ENCODE measurements around the gene CENPL. TPM values are rescaled to one million over a fixed set of nuclear protein-coding genes. Genes with fewer than 3 reads are reported as not detected.

CENPL gene
- total and polyA plus RNA-seq, 9 of the 15 experiments (the other 6 are each of a cell fraction or from before 2014, with no cell fraction given) = 33.0 to 52.7 (median 39.7) TPM

DNA sequence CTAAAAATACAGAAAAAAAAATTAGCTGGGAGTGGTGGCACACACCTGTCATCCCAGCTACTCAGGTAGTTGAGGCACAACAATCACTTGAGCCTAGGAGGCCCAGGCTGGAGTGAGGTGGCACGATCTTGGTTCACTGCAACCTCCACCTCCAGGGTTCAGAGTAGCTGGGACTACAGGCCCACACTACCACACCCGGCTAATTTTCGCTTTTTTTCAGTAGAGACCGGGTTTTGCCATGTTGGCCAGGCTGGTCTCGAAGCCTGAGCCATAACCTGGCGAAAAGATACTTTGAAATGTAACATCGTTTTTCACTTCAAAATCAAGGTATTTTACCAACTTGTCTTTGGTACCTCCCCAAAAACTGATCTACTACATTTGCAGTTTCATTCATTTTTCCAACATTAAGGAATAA lies 37.1 kb upstream of the CENPL start (continued):
- TF ChIP-seq, protein P1, sequence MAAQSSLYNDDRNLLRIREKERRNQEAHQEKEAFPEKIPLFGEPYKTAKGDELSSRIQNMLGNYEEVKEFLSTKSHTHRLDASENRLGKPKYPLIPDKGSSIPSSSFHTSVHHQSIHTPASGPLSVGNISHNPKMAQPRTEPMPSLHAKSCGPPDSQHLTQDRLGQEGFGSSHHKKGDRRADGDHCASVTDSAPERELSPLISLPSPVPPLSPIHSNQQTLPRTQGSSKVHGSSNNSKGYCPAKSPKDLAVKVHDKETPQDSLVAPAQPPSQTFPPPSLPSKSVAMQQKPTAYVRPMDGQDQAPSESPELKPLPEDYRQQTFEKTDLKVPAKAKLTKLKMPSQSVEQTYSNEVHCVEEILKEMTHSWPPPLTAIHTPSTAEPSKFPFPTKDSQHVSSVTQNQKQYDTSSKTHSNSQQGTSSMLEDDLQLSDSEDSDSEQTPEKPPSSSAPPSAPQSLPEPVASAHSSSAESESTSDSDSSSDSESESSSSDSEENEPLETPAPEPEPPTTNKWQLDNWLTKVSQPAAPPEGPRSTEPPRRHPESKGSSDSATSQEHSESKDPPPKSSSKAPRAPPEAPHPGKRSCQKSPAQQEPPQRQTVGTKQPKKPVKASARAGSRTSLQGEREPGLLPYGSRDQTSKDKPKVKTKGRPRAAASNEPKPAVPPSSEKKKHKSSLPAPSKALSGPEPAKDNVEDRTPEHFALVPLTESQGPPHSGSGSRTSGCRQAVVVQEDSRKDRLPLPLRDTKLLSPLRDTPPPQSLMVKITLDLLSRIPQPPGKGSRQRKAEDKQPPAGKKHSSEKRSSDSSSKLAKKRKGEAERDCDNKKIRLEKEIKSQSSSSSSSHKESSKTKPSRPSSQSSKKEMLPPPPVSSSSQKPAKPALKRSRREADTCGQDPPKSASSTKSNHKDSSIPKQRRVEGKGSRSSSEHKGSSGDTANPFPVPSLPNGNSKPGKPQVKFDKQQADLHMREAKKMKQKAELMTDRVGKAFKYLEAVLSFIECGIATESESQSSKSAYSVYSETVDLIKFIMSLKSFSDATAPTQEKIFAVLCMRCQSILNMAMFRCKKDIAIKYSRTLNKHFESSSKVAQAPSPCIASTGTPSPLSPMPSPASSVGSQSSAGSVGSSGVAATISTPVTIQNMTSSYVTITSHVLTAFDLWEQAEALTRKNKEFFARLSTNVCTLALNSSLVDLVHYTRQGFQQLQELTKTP (IDR thresholded peaks at IDR 0.05; ENCODE audit: low read depth in 1 of 2, partially characterized antibody in 2 of 2) = no peak
- no peak for TF ChIP-seq ILK (tag; IDR thresholded peaks at IDR 0.05; ENCODE audit: borderline replicate concordance, low read depth)
- 0 out of 2 replicates have a peak, but pooled peaks have one; percentile 77 for TF ChIP-seq CAMTA2 (CRISPR knock-in tag; conservative IDR thresholded peaks at IDR 0.05)
- TF ChIP-seq RBBP5 (IDR thresholded peaks at IDR 0.05; ENCODE audit: borderline replicate concordance, insufficient read depth, low read length, poor library complexity, severe bottlenecking) = no peak
- TF ChIP-seq, protein P2, sequence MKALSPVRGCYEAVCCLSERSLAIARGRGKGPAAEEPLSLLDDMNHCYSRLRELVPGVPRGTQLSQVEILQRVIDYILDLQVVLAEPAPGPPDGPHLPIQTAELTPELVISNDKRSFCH (CRISPR knock-in tag; IDR thresholded peaks at IDR 0.05) = no peak
- TF ChIP-seq, protein P2 (tag; IDR thresholded peaks at IDR 0.05) = no peak
- TF ChIP-seq, protein P3, sequence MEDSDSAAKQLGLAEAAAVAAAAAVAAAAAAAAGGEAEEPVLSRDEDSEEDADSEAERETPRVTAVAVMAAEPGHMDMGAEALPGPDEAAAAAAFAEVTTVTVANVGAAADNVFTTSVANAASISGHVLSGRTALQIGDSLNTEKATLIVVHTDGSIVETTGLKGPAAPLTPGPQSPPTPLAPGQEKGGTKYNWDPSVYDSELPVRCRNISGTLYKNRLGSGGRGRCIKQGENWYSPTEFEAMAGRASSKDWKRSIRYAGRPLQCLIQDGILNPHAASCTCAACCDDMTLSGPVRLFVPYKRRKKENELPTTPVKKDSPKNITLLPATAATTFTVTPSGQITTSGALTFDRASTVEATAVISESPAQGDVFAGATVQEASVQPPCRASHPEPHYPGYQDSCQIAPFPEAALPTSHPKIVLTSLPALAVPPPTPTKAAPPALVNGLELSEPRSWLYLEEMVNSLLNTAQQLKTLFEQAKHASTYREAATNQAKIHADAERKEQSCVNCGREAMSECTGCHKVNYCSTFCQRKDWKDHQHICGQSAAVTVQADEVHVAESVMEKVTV (CRISPR knock-in tag; IDR thresholded peaks at IDR 0.05) = 0 out of 2 replicates have a peak, but pooled peaks have one; percentile 5
- TF ChIP-seq NCOR1 (IDR thresholded peaks at IDR 0.05) = peak; percentile 7; the same call in 1 of the 2 replicates
- TF ChIP-seq ZNF551 (CRISPR knock-in tag; IDR thresholded peaks at IDR 0.05) = peak; percentile 13; the same call in 1 of the 2 replicates
- no peak for TF ChIP-seq CEBPB (tag; IDR thresholded peaks at IDR 0.05)
- peak; percentile 26; the same call in 1 of the 2 replicates for TF ChIP-seq ZNF324 (CRISPR knock-in tag; IDR thresholded peaks at IDR 0.05)
- TF ChIP-seq FOXA3 (CRISPR knock-in tag; conservative IDR thresholded peaks at IDR 0.05 in 1 of 2, IDR thresholded peaks at IDR 0.05 in 1 of 2) = 0 out of 4 replicates have a peak, but pooled peaks of 1 of the 2 experiments have one; percentile 5
- 0 out of 2 replicates have a peak, but pooled peaks have one; percentile 5 for TF ChIP-seq ZFP1 (CRISPR knock-in tag; IDR thresholded peaks at IDR 0.05)
- TF ChIP-seq PML (IDR thresholded peaks at IDR 0.05; ENCODE audit: low read length) = peak; percentile 71
- peak; percentile 93 for TF ChIP-seq EWSR1 (IDR thresholded peaks at IDR 0.05; ENCODE audit: borderline replicate concordance, low read depth, partially characterized antibody)
- TF ChIP-seq MAZ (CRISPR knock-in tag; conservative IDR thresholded peaks at IDR 0.05 in 1 of 2, IDR thresholded peaks at IDR 0.05 in 1 of 2) = 0 out of 4 replicates have a peak, but pooled peaks of 1 of the 2 experiments have one; percentile 12
- 0 out of 2 replicates have a peak, but pooled peaks have one; percentile 5 for TF ChIP-seq POLR2AphosphoS2 (IDR thresholded peaks at IDR 0.05; ENCODE audit: low read length)
- TF ChIP-seq CREB1 (IDR thresholded peaks at IDR 0.05) = peak; percentile 30; the same call in 1 of the 2 replicates
- no peak for TF ChIP-seq CREB1 (CRISPR knock-in tag; IDR thresholded peaks at IDR 0.05)
- TF ChIP-seq, protein P4, sequence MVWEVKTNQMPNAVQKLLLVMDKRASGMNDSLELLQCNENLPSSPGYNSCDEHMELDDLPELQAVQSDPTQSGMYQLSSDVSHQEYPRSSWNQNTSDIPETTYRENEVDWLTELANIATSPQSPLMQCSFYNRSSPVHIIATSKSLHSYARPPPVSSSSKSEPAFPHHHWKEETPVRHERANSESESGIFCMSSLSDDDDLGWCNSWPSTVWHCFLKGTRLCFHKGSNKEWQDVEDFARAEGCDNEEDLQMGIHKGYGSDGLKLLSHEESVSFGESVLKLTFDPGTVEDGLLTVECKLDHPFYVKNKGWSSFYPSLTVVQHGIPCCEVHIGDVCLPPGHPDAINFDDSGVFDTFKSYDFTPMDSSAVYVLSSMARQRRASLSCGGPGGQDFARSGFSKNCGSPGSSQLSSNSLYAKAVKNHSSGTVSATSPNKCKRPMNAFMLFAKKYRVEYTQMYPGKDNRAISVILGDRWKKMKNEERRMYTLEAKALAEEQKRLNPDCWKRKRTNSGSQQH (CRISPR knock-in tag; IDR thresholded peaks at IDR 0.05) = peak; percentile 38; the same call in 1 of the 2 replicates
- peak; percentile 18; the same call in 1 of the 2 replicates for TF ChIP-seq ZKSCAN1 (IDR thresholded peaks at IDR 0.05; ENCODE audit: low read depth, low read length)
